Activated naive CD8-positive, alpha-beta T cell treated with anti-CD3 and anti-CD28 coated beads, Interleukin-2, amount 10 ng/mL, durations not matched to agents 7 days and 5 days (primary cell): ENCODE data around the gene SDF4. TPM values are rescaled to one million over a fixed set of nuclear protein-coding genes. Genes with fewer than 3 reads are reported as not detected.

ENCODE experiments used
- ATAC-seq: fragments of 150-1000 bp; cut with Tn5 transposase; one replicate; pipeline ENCODE4 v1.10.0; 2021; ENCODE audit warnings: low read depth, moderate library complexity
- POLR2A ChIA-PET: fragments of 350-600 bp; sonication (Branson Sonifier 250); formaldehyde crosslinking; loops from one replicate; lab custom pipeline; 2021; ENCODE audit warnings: antibody characterized with exemption; lab: Charles Lee
- DNase-seq: peaks from one replicate; pipeline ENCODE4 v3.0.0; 2021
- H3K27ac Mint-ChIP-seq: one replicate; pipeline ENCODE4 v1.8.0; 2022; ENCODE audit warnings: mild to moderate bottlenecking, mixed read lengths
- H3K27me3 Mint-ChIP-seq: one replicate; pipeline ENCODE4 v1.8.0; 2022; ENCODE audit warnings: mild to moderate bottlenecking, moderate library complexity, mixed read lengths
- H3K36me3 Mint-ChIP-seq: one replicate; pipeline ENCODE4 v1.8.0; 2021; ENCODE audit warnings: mild to moderate bottlenecking, mixed read lengths
- H3K4me1 Mint-ChIP-seq: one replicate; pipeline ENCODE4 v1.8.0; 2021; ENCODE audit warnings: mixed read lengths
- H3K4me3 Mint-ChIP-seq: one replicate; pipeline ENCODE4 v1.8.0; 2022; ENCODE audit warnings: mild to moderate bottlenecking, moderate library complexity, mixed read lengths
- H3K9me3 Mint-ChIP-seq: one replicate; pipeline ENCODE4 v1.8.0; 2021; ENCODE audit warnings: mixed read lengths
- total RNA-seq, 2 experiments: library from RNA; stranded (reverse); gene quantifications; one replicate each; pipeline ENCODE4 v1.2.3, GENCODE V29; 2021

The SDF4 gene
- 100 to 1,000 TPM in 1 of 2 experiments, 10 to 100 TPM in 1; 99.1 to 103 TPM for total RNA-seq

GRCh38 chr1:1231400-1232207 lies at the start of gene SDF4:
SDF4 (minus strand) TSS chr1:1232001; CDS start chr1:1228772, 3,229 bp downstream.
- peak within 1 kb of the TSS; percentile 92 for H3K27ac Mint-ChIP-seq
- H3K36me3 Mint-ChIP-seq = peaks cover 7% of the 10 kb centered on the region
- H3K9me3 Mint-ChIP-seq = no peaks in the 10 kb centered on the region
- peak within 1 kb of the TSS; percentile 92 for H3K4me3 Mint-ChIP-seq
- H3K27me3 Mint-ChIP-seq = no peaks in the 10 kb centered on the region
- DNase-seq = peak; percentile 98
- peaks cover 25% of the 10 kb centered on the region for H3K4me1 Mint-ChIP-seq
- peak; percentile 97 for ATAC-seq
- POLR2A ChIA-PET = interaction anchor here (0.6 to 2.8 kb wide), 17 partner anchors 11 to 218 kb away, joined by 3 to 18 read pairs (median 4); partner anchors contain the start of genes AURKAIP1, C1orf159, ISG15 and TTLL10

DNA sequence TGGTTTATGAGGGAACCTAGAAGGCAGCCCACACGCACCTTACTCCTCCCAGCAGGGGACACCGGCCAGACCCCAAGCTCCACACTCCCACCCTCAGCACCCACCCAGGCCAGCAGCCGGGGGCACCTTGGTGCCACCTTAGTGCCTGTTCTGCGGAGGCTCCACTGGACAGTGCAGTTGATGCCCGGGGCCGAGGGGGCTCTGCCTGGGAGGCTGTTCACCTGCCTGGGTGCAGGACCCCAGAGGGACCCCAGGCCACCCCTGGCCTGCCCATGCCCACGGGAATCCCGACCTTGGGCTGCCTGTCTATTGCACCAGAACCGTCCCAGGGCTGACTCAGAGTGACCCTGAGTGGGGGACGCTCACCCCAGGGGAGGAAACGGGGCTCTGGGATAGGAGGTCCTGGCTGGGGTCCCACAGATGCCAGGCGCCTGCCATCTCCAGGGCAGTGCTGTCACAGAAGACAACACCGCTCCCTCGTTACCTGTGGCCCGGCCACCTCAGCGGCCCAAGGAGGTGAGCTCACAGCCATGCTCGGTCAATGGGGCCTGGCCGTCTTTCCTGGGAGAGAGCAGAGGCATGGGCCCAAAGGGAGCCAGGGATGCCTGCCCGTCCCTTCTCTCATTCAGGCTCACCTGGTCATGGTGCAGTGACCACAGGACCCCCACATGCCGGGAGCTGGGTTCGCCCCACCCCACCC lies 49.1 kb upstream of the SDF4 start:
- H3K27ac Mint-ChIP-seq = no peak overlapping the region
- H3K4me3 Mint-ChIP-seq = no peak overlapping the region
- H3K36me3 Mint-ChIP-seq = no peaks in the 10 kb centered on the region
- no peaks in the 10 kb centered on the region for H3K9me3 Mint-ChIP-seq
- ATAC-seq = no peak
- peaks cover 2% of the 10 kb centered on the region for H3K4me1 Mint-ChIP-seq
- no peaks in the 10 kb centered on the region for H3K27me3 Mint-ChIP-seq
- no peak for DNase-seq
- POLR2A ChIA-PET = no interaction called here

- H3K27me3 Mint-ChIP-seq = no peaks in the 10 kb centered on the region
- no peaks in the 10 kb centered on the region for H3K9me3 Mint-ChIP-seq
- POLR2A ChIA-PET = no interaction called here
- peaks cover 6% of the 10 kb centered on the region for H3K4me1 Mint-ChIP-seq
- no peak overlapping the region for H3K4me3 Mint-ChIP-seq
- H3K36me3 Mint-ChIP-seq = no peaks in the 10 kb centered on the region
- no peak overlapping the region for H3K27ac Mint-ChIP-seq
- no peak for DNase-seq
- no peak for ATAC-seq
Measured at GRCh38 chr1:1279028-1279427, 47.2 kb upstream of the SDF4 start.

- POLR2A ChIA-PET = no interaction called here
- no peak overlapping the region for H3K4me3 Mint-ChIP-seq
- no peaks in the 10 kb centered on the region for H3K9me3 Mint-ChIP-seq
- no peaks in the 10 kb centered on the region for H3K27me3 Mint-ChIP-seq
- H3K27ac Mint-ChIP-seq = no peak overlapping the region
- no peak for ATAC-seq
- peaks cover 6% of the 10 kb centered on the region for H3K4me1 Mint-ChIP-seq
- no peaks in the 10 kb centered on the region for H3K36me3 Mint-ChIP-seq
- no peak for DNase-seq
Measured at GRCh38 chr1:1278620-1279019, 46.8 kb upstream of the SDF4 start.

- POLR2A ChIA-PET = no interaction called here
- no peak for DNase-seq
- peaks cover 3% of the 10 kb centered on the region for H3K36me3 Mint-ChIP-seq
- peak overlapping the region; percentile 37 for H3K27ac Mint-ChIP-seq
- no peaks in the 10 kb centered on the region for H3K9me3 Mint-ChIP-seq
- H3K4me3 Mint-ChIP-seq = peak overlapping the region; percentile 11
- peaks cover 16% of the 10 kb centered on the region for H3K4me1 Mint-ChIP-seq
- ATAC-seq = no peak
- H3K27me3 Mint-ChIP-seq = no peaks in the 10 kb centered on the region
Measured at GRCh38 chr1:1275836-1276235, 44.0 kb upstream of the SDF4 start.

DNA sequence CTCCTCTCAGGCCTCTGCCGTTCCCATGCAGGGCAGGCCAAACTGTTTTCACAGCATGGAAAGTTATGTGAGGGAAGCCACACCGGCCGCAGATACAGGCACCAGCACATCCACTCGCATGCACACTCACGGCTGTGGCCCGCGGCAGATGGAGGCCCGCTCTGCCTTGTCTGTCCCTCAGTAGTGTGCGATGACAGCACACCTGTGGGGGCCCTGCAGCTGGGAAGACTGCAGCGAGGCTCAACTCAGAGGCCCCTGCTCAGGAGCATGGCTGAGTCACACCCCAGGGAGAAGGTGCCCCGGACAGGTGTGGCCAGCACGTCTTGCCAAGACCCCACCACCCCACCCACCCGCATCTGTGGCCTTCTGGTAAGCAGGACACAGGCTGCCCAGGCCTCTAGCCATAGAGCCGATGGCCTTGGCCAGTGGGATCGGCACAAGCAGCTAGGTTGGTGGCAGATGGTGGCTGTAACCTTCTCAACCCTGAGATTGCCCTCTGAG lies 43.2 kb upstream of the SDF4 start:
- Mint-ChIP-seq H3K9me3 (no peaks in the 10 kb centered on the region), H3K27ac (peak overlapping the region; percentile 48), H3K27me3 (no peaks in the 10 kb centered on the region), H3K36me3 (peaks cover 7% of the 10 kb centered on the region), H3K4me3 (peak overlapping the region; percentile 65), H3K4me1 (peaks cover 24% of the 10 kb centered on the region)
- ATAC-seq = no peak
- no peak for DNase-seq
- POLR2A ChIA-PET = interaction anchor here (0.9 to 1.7 kb wide), 3 partner anchors 10 to 125 kb away, joined by 3 to 4 read pairs (median 4); partner anchors contain the start of gene CCNL2

- peaks cover 7% of the 10 kb centered on the region for H3K36me3 Mint-ChIP-seq
- ATAC-seq (no peak), DNase-seq (no peak)
- H3K27ac Mint-ChIP-seq = peak overlapping the region; percentile 48
- H3K4me1 Mint-ChIP-seq = peaks cover 24% of the 10 kb centered on the region
- H3K9me3 Mint-ChIP-seq = no peaks in the 10 kb centered on the region
- POLR2A ChIA-PET = interaction anchor here (0.7 to 1.7 kb wide), 10 partner anchors 11 to 261 kb away, joined by 3 to 6 read pairs (median 3); partner anchors contain the start of genes CCNL2 and ISG15
- H3K4me3 Mint-ChIP-seq = peak overlapping the region; percentile 65
- no peaks in the 10 kb centered on the region for H3K27me3 Mint-ChIP-seq
Measured at GRCh38 chr1:1274299-1274930, 42.6 kb upstream of the SDF4 start.

DNA sequence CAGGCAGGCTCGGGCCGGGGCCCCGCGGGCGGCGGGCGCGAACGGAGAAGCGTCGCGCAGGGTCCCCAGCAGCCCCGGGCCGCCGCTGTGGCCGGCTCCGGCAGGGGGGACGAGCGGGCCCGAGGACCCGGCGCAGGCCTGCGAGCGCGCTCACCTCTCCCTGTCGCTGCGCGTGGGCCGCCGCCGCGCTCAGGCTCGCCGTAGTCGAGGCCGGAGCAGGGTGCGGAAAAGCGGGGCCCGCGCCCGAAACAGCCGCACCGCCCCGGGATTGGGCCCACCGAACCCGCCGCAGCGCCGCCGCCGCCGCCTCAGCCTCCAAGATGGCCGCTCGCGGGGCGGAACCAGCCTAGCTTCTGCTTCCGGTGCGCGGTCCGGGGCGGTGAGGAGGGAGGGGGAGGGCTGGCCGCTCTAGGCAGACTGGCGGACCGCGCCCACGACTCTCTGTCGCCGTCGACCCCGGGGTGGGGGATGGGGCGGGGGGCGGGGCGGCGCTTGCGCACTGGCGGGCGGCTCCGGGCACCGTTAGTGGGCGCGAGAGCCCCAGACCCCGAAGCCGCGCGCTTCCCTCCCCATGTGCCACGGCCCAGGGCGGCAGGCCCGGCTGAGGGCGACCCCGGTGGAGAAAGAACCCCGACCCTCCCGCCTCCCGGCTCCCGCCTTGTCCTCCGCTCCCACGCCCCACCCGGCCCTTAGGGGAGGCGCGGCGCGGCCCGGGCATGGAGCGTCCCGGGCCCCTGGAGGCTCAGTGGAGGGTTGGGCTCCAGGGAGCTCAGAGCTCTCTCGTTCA lies 41.9 kb upstream of the SDF4 start, which contains the start of gene UBE2J2:
TSS of gene UBE2J2 (minus strand) at position 343 of the 787 bp plus-strand sequence. CDS start 5,862 bp downstream, outside the sequence.
- POLR2A ChIA-PET = interaction anchor here (0.6 to 1.7 kb wide), 14 partner anchors 11 to 260 kb away, joined by 3 to 6 read pairs (median 3); partner anchors contain the start of genes CCNL2 and ISG15
- ATAC-seq (peak; percentile 94), DNase-seq (peak; percentile 92)
- Mint-ChIP-seq H3K27ac (peak within 1 kb of the TSS; percentile 85), H3K27me3 (no peaks in the 10 kb centered on the region), H3K9me3 (no peaks in the 10 kb centered on the region), H3K36me3 (peaks cover 7% of the 10 kb centered on the region), H3K4me1 (peaks cover 24% of the 10 kb centered on the region), H3K4me3 (peak within 1 kb of the TSS; percentile 89)

DNA sequence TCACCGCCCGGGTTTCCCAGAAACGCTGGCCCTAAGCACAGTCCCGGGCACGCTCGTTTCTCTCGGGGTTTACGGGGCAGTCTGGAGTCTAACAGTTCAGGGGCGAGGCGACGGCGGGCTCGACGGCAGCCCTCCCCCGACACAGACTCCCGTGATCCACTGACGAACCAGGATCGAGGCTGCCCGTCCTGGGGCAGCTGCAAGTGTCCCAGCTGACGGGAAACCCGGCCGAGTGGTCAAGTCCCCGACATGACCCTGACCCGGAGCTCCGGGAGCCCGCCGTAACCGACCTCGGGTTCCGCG lies 41.4 kb upstream of the SDF4 start:
- DNase-seq (no peak), ATAC-seq (no peak)
- Mint-ChIP-seq H3K9me3 (no peaks in the 10 kb centered on the region), H3K36me3 (peaks cover 7% of the 10 kb centered on the region), H3K27me3 (no peaks in the 10 kb centered on the region), H3K4me3 (peak overlapping the region; percentile 89), H3K4me1 (peaks cover 24% of the 10 kb centered on the region), H3K27ac (peak overlapping the region; percentile 85)
- POLR2A ChIA-PET = interaction anchor here (0.6 to 1.7 kb wide), 8 partner anchors 17 to 234 kb away, joined by 3 to 6 read pairs (median 3); partner anchors contain the start of gene CCNL2

DNA sequence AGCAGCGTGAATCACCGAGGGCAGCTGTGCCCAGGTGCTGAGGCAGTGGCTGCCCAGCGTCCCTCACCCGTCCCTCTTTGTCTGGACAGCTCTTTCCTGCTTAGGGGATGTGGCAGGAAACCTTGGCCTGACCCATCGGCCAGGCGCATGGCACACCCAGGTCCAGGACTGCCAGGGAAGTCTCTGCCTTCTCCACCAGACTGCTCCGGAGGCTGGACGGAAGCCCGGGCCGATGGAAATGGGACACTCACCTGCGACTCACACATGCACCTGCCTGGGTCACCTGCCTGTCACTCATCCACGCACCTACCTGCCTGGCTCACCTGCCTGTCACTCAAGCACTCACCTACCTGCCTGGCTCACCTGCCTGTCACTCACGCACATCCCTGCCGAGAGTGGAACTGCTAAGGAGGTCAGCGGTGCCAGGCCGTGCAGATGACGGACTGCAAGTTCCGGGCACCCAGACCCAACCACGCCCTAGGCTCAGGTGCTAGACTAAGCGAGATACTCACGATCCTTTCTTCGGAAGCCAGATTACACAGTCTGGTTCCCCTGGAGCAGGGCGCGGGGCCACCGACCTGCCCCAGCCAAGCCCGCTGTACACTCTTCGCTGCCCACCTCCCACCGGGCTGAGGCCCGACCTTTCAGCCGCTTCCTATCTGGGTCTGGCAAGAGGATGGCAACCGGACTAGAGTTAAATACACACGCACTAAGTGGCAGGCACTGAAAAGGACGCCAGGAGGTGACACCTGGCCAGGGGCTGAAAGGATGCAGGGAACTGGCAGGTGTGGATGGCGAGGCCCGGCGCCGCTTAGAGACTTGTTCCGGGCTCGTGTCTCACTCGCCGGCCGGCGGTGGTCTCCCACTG lies 40.8 kb upstream of the SDF4 start:
- Mint-ChIP-seq H3K27ac (peak overlapping the region; percentile 85), H3K27me3 (no peaks in the 10 kb centered on the region), H3K4me1 (peaks cover 24% of the 10 kb centered on the region), H3K4me3 (peak overlapping the region; percentile 89), H3K36me3 (peaks cover 7% of the 10 kb centered on the region), H3K9me3 (no peaks in the 10 kb centered on the region)
- DNase-seq (no peak), ATAC-seq (no peak)
- POLR2A ChIA-PET = interaction anchor here (0.7 to 1.4 kb wide), 5 partner anchors 22 to 233 kb away, joined by 3 to 6 read pairs (median 4); no protein-coding TSS in a partner anchor

DNA sequence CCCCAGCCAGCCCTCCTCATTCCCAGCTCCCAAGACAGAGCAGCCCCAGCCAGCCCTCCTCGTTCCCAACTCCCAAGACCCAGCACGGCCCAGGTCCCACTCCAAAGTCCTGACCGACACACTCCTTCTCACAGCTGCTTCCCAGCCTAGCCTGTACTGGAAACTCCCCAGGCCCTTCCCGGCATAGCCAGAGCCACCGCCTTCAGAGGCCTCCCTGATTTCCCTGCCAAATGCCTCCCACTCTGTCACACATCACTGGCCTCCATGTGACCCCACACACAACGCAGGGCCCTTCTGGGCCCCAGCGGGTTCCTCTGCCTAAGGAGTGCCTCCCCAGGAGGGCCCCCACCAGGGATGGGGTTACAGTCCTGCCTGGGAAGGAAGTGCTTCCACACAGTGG lies 39.0 kb upstream of the SDF4 start:
- POLR2A ChIA-PET = no interaction called here
- H3K27me3 Mint-ChIP-seq = no peaks in the 10 kb centered on the region
- peaks cover 8% of the 10 kb centered on the region for H3K36me3 Mint-ChIP-seq
- H3K4me1 Mint-ChIP-seq = peaks cover 26% of the 10 kb centered on the region
- ATAC-seq (no peak), DNase-seq (no peak)
- peak overlapping the region; percentile 9 for H3K4me3 Mint-ChIP-seq
- H3K9me3 Mint-ChIP-seq = no peaks in the 10 kb centered on the region
- peak overlapping the region; percentile 31 for H3K27ac Mint-ChIP-seq
